CD4-positive, alpha-beta T cell treated with Interleukin-2 at 100 ng/mL for 4 hours (primary cell): Measurements from ENCODE around the gene NLRP6.

Source experiments
- DNase-seq: peaks from one replicate; pipeline ENCODE4 v3.0.0-alpha.2; 2020; ENCODE audit warnings: low spot score

Gene NLRP6

GRCh38 chr11:282171-282570 lies 4.0 kb downstream of the NLRP6 start:
- DNase-seq, result no peak

GRCh38 chr11:282630-283360 lies 4.6 kb downstream of the NLRP6 start:
- no peak for DNase-seq

- DNase-seq, result no peak
Observed at GRCh38 chr11:283405-284104, 5.3 kb downstream of the NLRP6 start.

GRCh38 chr11:284105-285020 lies 6.2 kb downstream of the NLRP6 start:
- DNase-seq, result no peak

GRCh38 chr11:285021-285893 lies 7.0 kb downstream of the NLRP6 start:
- no peak for DNase-seq

- no peak for DNase-seq
Observed at GRCh38 chr11:285894-286220, 7.7 kb downstream of the NLRP6 start.

- DNase-seq, result peak; percentile 35
Observed at GRCh38 chr11:286977-287820, 9.0 kb downstream of the NLRP6 start.

- peak; percentile 37 for DNase-seq
Observed at GRCh38 chr11:287821-288477, 9.7 kb downstream of the NLRP6 start.

- DNase-seq, result peak; percentile 37
Observed at GRCh38 chr11:288478-289397, 10.5 kb downstream of the NLRP6 start, which contains the start of gene PGGHG. Gene PGGHG (plus strand): TSS chr11:289126. CDS start chr11:289817, 691 bp downstream.

- no peak for DNase-seq
Observed at GRCh38 chr11:289398-289711, 11.1 kb downstream of the NLRP6 start.

GRCh38 chr11:289712-290620 lies 11.8 kb downstream of the NLRP6 start:
- no peak for DNase-seq

GRCh38 chr11:290621-291231 lies 12.5 kb downstream of the NLRP6 start:
- no peak for DNase-seq

- no peak for DNase-seq
Observed at GRCh38 chr11:291281-292210, 13.3 kb downstream of the NLRP6 start.

- no peak for DNase-seq
Observed at GRCh38 chr11:292211-293121, 14.3 kb downstream of the NLRP6 start.

GRCh38 chr11:293271-293851 lies 15.2 kb downstream of the NLRP6 start:
- no peak for DNase-seq
